HFFc6 (cell line): Measurements from ENCODE around the gene MRPS10. TPM values are rescaled to one million over a fixed set of nuclear protein-coding genes. Genes with fewer than 3 reads are reported as not detected.
"Not testable (repeated sequence)": the region's sequence is repeated elsewhere in the genome, so short reads cannot be mapped to it uniquely, and the experiment has no call there.

ENCODE experiments used
- DNase-seq: peaks from one replicate; pipeline ENCODE4 v3.0.0-alpha.2; 2018
- H3K27ac Mint-ChIP-seq: 2 replicates; pipeline ENCODE4 v1.8.0; 2020; ENCODE audit warnings: mild to moderate bottlenecking, mixed read lengths
- H3K27me3 Mint-ChIP-seq: 2 replicates; pipeline ENCODE4 v1.8.0; 2021; ENCODE audit warnings: mild to moderate bottlenecking, moderate library complexity, mixed read lengths; ENCODE audit not compliant: insufficient read depth
- H3K36me3 Mint-ChIP-seq: 2 replicates; pipeline ENCODE4 v1.8.0; 2021; ENCODE audit warnings: low read depth, mixed read lengths
- H3K4me1 Mint-ChIP-seq: 2 replicates; pipeline ENCODE4 v1.8.0; 2020; ENCODE audit warnings: low read depth, mixed read lengths
- H3K4me3 Mint-ChIP-seq: 2 replicates; pipeline ENCODE4 v1.8.0; 2020; ENCODE audit warnings: mild to moderate bottlenecking, moderate library complexity, mixed read lengths
- H3K9me3 Mint-ChIP-seq: 2 replicates; pipeline ENCODE4 v1.8.0; 2020; ENCODE audit warnings: mild to moderate bottlenecking, mixed read lengths
- total RNA-seq, 6 experiments: library from RNA; stranded (reverse); fragmentation: NEBNext Ultra II Directional; extraction: Animal tissue kit (Norgen Biotek cat#: 25700); gene quantifications; 2 replicates in 1 of 6; 3 replicates in 5 of 6; pipeline ENCODE4 v1.2.3, GENCODE V29; 2021
- TF ChIP-seq, protein P1 (sequence below): fragments of 200-600 bp; sonication (generic); IDR thresholded peaks from 2 replicates; pipeline ENCODE4 v1.5.0; 2021; ENCODE audit warnings: antibody characterized with exemption, mild to moderate bottlenecking

The MRPS10 gene
- total RNA-seq, 6 experiments from 2014 or later, result 40.9 to 49.3 (median 43.8) TPM

DNA sequence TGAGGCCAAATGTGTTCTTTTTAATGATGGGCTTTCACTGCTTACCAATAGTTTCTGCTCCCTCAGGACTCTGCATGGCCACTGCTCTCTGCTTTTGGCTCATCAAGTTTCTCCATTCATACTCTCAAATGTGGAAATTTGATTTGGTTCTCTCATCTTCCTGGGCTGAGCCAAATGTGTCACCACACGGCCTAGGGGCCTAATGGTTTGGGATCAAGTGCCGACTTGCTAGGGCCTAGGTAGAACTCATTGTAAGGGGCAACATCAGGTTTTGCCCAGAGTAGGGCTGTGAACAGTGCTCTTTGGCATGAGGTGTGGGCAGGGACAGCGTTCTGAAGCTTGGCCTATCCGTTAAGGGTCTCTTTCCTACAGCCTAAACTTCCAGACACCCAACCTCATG, 3.9 kb upstream of the MRPS10 start:
- TF ChIP-seq, protein P1, sequence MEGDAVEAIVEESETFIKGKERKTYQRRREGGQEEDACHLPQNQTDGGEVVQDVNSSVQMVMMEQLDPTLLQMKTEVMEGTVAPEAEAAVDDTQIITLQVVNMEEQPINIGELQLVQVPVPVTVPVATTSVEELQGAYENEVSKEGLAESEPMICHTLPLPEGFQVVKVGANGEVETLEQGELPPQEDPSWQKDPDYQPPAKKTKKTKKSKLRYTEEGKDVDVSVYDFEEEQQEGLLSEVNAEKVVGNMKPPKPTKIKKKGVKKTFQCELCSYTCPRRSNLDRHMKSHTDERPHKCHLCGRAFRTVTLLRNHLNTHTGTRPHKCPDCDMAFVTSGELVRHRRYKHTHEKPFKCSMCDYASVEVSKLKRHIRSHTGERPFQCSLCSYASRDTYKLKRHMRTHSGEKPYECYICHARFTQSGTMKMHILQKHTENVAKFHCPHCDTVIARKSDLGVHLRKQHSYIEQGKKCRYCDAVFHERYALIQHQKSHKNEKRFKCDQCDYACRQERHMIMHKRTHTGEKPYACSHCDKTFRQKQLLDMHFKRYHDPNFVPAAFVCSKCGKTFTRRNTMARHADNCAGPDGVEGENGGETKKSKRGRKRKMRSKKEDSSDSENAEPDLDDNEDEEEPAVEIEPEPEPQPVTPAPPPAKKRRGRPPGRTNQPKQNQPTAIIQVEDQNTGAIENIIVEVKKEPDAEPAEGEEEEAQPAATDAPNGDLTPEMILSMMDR, result no peak
- DNase-seq, result no peak
- peaks cover 5% of the 10 kb centered on the region for H3K27me3 Mint-ChIP-seq
- H3K4me1 Mint-ChIP-seq, result peaks cover 40% of the 10 kb centered on the region
- no peaks in the 10 kb centered on the region for H3K9me3 Mint-ChIP-seq
- peaks cover 4% of the 10 kb centered on the region for H3K36me3 Mint-ChIP-seq
- no peak overlapping the region for H3K27ac Mint-ChIP-seq
- H3K4me3 Mint-ChIP-seq, result no peak overlapping the region

DNA sequence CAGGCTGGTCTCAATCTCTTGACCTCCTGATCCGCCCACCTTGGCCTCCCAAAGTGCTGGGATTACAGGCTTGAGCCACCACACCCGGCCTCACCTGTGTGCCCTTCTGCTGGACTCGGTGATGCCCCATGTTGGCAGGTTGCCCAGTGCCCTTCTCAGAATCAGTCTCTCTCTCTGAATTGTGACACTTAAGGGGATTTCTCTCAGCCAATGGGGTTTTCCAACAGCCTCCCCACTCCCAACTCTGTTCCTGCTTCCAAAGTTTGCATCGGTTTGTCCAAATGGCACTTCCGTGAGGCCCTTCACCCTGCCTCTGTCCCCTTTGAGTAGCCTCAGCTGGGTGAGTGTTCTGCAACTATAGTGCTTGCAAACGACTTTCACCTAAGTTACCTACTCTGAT, 3.1 kb upstream of the MRPS10 start:
- no peaks in the 10 kb centered on the region for H3K9me3 Mint-ChIP-seq
- TF ChIP-seq, protein P1, result no peak
- H3K27me3 Mint-ChIP-seq, result peaks cover 5% of the 10 kb centered on the region
- peaks cover 4% of the 10 kb centered on the region for H3K36me3 Mint-ChIP-seq
- H3K4me3 Mint-ChIP-seq, result no peak overlapping the region
- H3K4me1 Mint-ChIP-seq, result peaks cover 40% of the 10 kb centered on the region
- no peak overlapping the region for H3K27ac Mint-ChIP-seq
- DNase-seq, result no peak

DNA sequence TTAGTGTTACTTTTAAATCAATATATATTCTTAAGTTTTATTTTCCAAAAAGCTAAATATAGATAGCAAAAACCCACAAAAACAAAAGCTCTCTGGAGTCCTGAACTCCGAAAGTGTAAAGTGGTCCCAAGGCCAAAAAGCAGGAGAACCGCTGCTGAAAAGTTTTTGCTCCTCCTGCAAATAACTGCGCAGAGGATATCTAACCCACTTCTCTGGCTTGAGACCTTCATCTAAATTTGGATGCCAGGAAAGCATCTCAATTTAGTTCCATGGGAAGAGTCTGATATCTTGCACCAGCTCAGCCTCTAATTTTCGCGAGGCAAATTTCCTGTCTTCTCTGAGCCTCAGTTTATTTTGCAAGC, 523 bp downstream of the MRPS10 start:
- Mint-ChIP-seq H3K36me3 (peaks cover 12% of the 10 kb centered on the region), H3K9me3 (no peaks in the 10 kb centered on the region), H3K27me3 (peaks cover 5% of the 10 kb centered on the region), H3K4me1 (peaks cover 27% of the 10 kb centered on the region), H3K4me3 (peak overlapping the region; percentile 98), H3K27ac (peak overlapping the region; percentile 95)
- TF ChIP-seq, protein P1, result no peak
- DNase-seq, result no peak

DNA sequence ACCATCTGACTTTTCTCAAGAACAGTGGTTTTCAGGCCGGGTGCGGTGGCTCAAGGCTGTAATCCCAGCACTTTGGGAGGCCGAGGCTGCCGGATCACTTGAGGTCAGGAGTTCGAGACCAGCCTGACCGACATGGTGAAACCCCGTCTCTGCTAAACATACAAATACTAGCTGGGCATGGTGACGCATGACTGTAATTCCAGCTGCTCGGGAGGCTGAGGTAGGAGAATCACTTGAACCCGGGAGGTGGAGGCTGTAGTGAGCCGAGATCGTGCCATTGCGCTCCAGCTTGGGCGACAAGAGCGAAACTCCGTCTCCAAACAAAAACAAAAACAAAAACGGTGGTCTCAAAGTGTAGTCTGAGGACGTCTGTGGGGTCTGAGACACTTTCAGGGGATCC, 1.2 kb downstream of the MRPS10 start:
- H3K9me3 Mint-ChIP-seq, DNase-seq, H3K27me3 Mint-ChIP-seq: not testable (repeated sequence)
- peaks cover 24% of the 10 kb centered on the region for H3K4me1 Mint-ChIP-seq
- peak overlapping the region; percentile 29; the same call in 1 of the 2 replicates for H3K27ac Mint-ChIP-seq
- H3K4me3 Mint-ChIP-seq, result peak overlapping the region; percentile 98
- H3K36me3 Mint-ChIP-seq, result peaks cover 12% of the 10 kb centered on the region

DNA sequence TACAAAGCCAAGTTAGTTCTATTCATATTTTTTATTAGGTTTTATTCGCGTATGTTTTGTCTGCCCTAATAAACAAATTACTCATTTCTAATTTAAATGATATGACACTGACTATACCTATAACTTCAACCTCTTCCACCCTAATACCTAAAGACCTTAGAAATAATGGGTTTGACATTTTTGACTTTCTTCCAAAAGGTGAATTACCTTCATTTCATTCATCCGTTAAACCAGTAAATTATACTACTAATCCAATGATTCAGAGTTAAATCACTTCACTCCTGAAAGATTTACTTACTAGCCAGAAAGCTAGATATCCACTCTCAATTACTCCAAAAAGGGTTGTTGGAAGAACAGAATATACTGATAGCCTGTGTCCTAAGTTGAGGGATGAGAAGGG, 5.2 kb downstream of the MRPS10 start:
- TF ChIP-seq, protein P1, result no peak
- H3K36me3 Mint-ChIP-seq, result peaks cover 26% of the 10 kb centered on the region
- H3K27ac Mint-ChIP-seq, result no peak overlapping the region
- no peaks in the 10 kb centered on the region for H3K9me3 Mint-ChIP-seq
- H3K4me1 Mint-ChIP-seq, result peaks cover 24% of the 10 kb centered on the region
- H3K27me3 Mint-ChIP-seq, result peaks cover under 1% of the 10 kb centered on the region; the same call in 1 of the 2 replicates
- H3K4me3 Mint-ChIP-seq, result no peak overlapping the region
- DNase-seq, result no peak

DNA sequence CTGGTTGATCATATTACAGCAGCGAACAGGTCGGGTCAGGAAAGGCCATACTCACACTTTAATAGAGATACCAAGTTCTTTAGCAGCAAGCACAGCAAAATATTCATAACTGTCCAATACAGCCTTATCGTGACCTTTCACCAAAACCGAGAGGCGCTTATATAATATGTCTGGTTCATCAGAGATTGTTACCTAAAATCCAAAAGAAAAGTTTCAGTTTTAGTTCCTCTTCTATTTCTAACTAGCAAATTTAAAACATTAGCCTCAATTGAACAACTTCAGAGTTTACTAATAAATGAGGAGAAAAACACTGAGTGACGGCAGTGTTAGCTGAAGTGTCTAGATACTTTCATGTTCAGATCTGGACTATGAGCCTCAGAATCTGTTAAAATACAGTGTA, 5.9 kb downstream of the MRPS10 start:
- Mint-ChIP-seq H3K9me3 (no peaks in the 10 kb centered on the region), H3K36me3 (peaks cover 25% of the 10 kb centered on the region)

More for the DNA sequence above, 5.9 kb downstream of the MRPS10 start:
- TF ChIP-seq, protein P1, result no peak
- H3K4me3 Mint-ChIP-seq, result no peak overlapping the region
- H3K27me3 Mint-ChIP-seq, result no peaks in the 10 kb centered on the region; the same call in 1 of the 2 replicates
- H3K4me1 Mint-ChIP-seq, result peaks cover 21% of the 10 kb centered on the region
- no peak for DNase-seq
- H3K27ac Mint-ChIP-seq, result no peak overlapping the region
